ENCODE data around the gene ETFA.

ETFA gene

DNA sequence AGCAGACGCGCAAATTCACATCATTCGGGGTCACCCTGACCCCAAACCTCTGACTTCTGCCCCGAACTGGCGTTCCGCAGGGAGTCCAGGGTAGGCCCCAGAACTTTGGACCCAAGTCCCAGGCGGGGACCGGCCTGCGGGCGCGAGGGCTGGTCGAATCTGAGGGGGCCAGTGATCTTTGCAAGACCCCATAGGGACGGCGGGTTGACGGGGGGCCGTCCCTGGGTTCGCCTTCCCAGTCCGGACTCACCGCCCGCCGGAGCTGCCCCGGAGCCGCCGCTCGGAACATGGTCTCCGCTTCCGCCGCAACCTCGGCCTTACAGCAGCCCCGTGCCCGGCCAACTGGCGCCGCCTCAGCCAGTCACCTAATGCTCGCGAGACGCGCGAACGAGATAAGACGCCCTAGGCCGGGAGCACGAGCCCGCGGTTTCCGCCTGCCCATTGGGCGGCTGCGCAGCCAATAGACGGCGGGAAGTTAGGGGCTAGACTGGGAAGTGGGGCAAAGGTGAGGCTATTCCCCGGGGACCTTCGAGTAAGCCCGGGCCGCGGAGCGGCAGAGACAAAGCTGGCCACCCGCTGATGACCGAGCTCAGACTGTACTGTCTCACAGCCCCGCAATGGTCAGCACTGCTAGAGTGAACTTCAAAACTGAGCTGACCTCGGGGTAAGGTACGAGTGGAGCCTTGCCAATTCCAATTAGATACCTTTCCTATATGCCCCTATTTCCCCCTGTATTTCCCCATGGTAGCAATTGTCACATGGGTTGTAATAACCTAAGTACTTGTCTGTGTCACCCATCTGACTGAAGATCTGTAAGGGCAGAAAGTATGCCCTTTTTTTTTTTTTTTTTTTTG is at the start of gene ETFA:
Gene ETFA, minus strand, starts transcription at position 370 of the 854 bp plus-strand sequence. Its CDS starts 81 bp downstream, at position 289.
- DNase-seq, result peak; percentile 85

DNA sequence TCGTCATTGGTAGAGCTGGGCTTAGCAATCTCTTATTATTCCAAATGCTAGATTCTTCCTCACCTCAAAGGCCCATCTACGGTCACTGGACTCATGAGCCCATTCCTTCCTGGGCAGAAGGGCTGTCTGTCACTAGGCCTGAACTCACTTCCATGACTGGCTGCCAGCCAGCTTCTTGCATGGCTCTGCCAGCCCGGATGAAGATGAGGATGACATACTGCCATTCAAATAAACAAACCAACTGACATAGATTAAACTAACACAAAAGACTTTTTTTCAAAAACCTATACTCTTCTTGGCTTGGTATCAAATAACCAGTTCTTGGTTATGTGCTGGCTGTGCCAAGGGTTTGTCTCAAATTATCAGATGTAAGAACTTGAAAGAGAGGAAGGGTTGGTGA is 49.1 kb upstream of the ETFA start:
- DNase-seq, result no peak

DNA sequence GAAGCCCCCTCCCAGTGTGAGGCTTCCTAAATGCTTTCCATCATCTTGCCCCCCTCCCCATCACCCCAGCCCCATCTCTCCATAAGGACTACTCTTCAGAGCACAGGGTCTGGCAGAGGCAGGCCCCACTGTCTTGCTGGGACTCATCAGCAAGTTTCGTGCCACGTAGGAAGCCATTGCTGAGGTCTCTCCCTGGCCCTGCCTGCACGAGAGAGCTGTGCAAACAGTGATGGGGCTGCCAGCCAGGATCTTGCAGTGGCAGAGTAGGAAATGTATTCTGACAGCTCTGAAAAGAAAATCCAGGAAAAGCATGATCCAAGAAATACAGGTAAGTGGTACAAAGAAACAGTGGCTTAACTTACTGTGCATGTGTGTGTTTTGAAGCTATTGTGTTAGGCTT is 47.9 kb upstream of the ETFA start:
- no peak for DNase-seq

DNA sequence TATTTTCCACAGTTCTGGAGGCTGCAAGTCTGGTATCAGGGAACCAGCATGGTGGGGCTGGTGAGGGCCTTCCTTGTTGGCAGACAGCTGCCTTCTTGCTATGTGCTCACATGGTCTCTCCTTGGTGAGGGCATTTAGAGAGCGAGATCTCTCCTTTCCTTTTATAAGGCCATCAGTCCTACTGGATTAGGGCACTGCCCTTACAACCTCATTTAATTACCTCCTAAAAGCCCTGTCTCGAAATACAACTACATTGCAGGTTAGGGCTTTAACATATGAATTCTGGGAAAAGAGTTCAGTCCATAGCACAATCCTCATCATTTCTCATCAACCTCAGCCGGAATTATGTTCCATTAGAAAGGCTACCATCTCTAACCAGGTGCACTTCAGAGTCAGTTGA is 47.2 kb upstream of the ETFA start:
- DNase-seq, result no peak

DNA sequence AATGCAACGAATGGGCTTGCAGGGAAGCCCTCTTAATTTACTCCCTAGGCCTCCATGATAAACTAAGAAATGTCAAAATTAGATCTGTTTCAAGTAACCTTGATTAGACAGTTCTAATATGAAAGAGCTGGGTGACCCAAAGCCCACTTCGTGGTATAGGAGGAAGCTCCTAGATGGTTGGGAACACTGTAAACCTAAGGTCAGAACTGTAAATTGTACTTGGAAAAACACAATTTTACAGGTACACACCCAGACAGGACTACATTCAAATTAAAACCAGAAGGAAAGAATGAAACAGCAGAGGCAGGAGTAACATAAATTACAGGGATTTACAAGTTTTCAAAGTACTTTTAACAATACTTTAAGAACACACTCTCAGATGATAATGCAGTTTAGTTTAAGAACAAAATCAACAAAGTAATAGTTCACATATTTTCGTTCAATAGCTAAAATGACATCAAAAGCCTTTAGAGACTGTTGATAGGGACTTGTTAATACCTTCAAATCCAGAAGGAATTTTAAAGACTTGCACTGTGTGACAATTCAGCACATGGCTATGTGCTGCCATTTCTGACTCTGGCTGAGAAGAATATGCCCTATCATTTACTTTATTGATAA is 43.7 kb upstream of the ETFA start:
- no peak for DNase-seq

DNA sequence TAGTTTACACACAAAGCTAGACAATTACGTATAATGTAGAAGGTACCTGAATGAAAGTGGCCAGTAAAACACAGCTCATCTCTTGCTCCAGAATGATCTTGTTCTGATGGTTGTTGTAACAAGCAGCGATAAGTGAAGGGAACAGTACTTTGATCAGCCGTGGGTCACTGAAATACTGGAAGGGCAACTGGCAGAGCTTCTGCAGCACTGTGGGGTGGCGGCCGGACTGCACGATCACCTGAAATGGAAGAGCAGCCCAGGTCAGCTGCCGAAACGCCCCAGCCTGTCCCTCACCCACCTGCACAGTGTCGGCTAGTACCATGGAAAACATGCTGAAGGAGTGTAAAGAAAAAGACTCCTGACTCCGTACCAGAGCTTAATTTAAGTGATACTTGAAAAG is 42.6 kb upstream of the ETFA start:
- no peak for DNase-seq

DNA sequence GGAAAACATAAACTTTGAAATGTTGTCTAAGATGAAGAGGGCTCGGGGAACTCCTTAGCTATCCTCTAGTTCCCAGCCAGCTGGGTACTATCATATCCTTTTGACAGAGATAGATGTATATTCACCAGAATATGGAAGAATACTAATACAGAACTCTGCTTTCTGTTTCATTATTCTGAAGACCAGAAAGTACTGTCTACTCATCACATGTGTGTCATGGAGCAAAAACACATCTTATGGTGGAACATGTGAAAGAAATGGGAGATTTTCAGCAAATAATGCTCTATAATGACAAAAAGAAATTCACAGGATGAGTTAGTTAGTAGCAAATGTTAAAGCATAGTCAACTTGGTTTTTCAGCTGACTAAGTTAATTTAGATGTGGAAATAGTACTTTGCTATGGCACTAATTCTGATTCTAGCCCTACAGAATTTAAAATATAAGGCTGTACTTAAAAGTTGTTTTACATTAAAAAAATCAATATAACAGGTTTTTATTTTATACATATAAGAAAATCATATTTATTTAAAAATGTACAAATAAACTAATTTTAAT is 41.8 kb upstream of the ETFA start:
- no peak for DNase-seq

DNA sequence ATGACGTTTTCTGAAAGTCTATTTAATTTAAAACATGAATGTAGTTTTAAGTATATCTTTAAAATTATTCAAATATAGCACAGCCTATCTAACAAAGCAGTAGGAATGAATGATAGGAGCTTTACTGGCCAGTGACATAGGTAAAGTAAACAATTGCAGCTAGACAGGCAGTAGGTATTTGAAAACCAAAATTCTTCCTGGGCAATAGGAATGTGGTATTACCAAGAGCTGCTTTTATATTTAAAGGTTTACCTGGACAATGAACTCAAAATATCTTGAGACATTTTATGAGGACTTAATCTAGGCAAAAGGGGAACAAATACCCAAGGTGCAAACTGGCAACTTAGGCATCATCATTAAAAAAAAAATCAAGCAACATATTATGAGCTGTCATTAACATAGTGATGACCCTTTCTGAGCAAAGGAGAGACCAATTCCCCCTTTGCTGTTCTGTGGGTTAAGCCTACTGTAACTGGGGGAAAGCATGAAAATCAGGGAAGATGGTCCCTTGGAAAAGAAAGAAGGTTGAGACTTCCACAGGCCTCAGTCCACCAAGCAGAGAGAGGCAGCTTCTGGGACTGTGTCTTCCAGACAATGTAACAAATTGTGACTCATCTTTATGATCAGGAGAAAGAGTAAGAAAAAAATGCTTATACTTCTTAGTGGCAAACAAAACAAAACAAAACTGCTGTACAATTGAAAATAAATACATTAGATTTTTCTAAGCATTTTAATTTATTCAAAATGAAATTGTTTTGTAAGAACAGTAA is 38.2 kb upstream of the ETFA start:
- DNase-seq, result no peak

DNA sequence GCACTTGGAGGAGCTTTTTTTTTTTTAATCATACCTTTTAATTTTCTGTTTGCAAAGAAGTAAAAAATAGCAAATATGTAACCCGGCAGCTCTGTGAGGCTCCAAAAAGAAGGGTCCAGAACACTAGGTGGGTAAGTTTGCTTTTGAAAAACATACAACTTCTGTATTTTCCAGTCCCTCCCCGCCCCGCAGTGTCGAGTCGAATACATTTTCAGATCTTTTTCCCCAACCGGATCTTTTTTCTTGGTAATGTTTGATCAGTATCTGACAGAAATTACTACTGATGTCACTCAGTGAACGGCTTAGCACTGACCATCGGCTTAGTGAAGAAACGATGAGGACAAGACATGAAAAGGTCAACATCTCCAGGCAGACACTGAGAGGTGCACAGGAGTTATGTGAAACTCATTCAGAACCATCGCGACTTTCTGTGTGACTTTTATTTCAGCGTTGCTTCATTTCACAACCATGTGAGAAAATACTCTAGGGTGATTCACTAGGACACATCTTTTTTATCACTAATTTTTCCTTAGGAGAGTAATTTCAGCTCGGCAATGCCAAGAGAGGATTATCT is 36.3 kb upstream of the ETFA start:
- no peak for DNase-seq

DNA sequence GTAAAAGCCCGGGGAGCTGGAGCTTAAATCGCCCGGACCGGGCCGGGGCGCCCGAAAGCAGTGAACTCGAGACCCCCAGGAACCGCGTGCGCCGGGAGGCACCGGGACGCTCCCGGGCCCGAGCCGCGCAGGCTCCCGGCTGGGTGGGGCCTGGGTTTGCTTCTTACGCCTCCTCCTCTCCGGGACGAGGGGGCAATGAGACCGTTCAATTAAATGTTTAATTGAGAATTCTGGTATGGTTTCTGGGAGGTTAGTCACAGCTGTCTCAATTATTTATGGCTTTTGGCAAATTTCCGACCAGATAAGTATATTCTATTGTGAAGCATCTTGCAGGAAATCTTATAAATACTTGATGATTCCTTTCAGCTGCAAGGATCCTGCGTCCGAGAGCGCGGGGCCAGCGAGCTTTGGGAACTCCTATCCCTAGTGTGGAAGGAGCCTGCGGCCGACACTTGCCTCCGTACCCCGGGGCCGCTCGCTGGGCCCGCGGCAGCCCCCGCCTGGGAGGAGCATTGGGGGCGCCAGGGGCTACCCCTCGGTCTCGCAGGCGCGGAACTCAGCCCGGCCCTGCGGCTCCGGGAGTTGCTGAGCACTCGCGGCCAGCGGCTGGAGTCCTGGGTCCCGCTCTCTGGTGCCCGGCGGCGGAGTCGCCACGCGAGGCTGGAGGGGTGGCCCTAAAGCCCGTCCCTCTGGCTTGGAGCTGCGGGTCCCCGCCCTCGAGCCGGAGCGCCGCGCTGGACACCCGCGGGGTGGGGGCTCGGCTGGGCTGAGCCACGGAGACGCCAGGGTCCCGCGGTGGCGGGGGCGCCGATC is 35.6 kb upstream of the ETFA start:
- no peak for DNase-seq

DNA sequence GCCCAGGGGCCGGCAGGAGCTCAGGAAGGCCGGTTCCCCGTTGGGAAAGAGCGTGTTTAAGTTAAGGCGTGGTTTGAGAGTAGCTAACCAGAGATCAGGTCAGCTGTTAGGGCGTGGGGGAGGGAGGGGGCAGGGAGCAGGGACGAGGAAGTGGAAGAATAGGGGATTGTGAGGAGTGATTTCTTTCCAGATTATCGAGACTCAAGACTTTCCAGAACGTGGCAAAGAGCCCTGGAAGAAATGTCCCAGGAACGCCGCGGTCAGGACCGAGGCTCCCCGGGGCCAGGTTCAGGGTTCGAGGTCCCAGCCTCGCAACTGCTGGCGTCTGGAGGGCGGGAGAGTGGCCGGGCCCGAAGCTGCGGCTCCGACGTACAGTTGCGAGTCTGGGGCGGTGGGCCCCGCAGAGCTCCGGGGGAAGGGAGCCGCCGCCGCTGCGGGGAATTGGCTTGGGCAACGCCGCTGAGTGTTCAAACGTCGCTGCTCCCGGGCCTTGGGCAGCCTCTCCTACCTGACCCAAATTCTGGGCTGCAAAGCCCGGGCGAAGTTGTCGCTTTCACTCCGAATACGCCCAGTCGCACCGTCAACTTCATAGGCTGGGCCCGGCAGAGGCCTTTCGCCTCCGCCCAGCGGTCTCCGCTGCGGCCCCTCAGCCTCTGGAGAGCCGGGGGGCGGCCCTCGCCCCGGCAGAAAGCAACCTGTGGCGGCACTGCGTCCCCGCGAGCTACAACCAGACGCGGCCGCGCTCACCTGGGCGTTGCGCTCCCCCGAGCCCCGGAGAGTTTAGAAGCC is 34.8 kb upstream of the ETFA start:
- DNase-seq, result no peak

DNA sequence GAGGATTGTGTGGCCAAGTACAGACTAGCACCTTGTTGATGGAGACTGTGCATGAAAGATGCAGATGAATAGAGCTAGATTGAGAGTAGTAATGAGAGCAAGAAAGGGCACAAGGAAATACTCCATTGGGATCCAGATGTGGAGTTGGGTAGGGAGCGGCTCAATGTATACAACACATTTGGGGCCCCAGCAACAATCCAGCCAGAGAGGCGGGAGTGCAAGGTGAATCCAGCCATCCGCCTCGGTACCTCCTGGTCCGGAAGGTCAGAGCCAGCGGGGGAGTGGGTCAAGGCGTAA is 34.3 kb upstream of the ETFA start:
- DNase-seq, result no peak

DNA sequence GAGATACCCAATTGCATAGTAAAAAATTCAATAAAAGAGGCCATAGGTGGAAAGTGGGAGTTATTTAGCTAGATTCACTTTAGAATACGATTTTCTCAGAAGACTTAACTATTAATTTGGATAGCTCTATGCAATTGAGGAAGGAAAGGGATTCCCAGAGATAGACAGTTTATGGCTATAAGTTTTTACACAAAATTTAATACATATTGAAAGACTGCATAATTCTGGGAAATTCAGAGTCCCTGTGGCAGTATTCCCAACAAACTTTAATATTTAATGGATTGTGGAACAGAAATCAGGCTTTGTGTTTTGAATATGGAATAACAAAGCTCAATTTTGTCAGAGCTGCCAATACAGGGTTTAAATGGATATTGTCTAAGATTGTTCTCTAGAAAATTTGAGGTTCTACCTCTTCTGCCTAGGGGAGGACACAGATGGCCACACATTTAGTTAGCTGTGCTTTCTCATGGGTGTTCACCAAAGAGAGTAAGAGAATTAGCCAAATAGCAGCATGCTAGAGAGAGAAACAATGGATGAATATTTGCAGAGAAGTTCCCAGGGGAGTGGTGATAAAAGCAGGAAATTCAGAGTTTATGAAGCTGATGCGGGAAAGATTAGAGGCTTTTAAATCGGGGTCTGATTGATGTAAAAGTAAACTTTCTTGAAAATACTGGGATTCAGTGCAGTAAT is 33.8 kb upstream of the ETFA start:
- DNase-seq, result no peak

DNA sequence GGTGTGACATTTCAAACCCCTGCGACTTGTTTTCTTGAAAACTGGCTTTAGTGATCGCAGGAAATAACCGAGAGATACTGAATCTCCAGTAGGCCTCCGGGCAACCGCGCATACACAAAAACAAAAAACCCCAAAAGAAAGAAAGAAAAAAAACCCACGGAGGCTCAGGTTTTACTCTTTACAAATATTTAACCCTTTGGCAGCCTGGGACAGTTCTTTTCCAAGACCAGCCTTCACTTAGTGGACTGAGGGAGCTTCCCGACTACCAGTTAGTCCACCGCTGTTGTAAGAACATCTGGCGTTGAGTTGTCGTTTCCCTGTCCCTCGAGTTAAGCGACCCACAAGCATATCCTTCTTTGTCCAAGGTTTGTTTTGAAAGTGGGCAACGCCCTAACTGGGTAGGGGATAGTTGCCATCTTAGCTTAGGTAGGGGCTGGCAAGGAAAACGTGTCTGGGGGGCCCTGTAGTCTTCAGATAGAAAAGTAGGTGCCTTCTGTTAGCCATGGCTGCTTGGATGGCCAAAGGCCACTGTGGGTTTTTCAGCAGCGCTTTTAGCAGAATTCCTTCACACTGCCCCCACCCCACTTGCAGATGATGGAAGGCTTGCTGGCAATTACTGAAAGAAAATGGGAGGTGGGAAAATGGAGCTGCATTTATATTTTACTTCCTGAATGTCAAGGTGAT is 32.2 kb upstream of the ETFA start:
- no peak for DNase-seq

DNA sequence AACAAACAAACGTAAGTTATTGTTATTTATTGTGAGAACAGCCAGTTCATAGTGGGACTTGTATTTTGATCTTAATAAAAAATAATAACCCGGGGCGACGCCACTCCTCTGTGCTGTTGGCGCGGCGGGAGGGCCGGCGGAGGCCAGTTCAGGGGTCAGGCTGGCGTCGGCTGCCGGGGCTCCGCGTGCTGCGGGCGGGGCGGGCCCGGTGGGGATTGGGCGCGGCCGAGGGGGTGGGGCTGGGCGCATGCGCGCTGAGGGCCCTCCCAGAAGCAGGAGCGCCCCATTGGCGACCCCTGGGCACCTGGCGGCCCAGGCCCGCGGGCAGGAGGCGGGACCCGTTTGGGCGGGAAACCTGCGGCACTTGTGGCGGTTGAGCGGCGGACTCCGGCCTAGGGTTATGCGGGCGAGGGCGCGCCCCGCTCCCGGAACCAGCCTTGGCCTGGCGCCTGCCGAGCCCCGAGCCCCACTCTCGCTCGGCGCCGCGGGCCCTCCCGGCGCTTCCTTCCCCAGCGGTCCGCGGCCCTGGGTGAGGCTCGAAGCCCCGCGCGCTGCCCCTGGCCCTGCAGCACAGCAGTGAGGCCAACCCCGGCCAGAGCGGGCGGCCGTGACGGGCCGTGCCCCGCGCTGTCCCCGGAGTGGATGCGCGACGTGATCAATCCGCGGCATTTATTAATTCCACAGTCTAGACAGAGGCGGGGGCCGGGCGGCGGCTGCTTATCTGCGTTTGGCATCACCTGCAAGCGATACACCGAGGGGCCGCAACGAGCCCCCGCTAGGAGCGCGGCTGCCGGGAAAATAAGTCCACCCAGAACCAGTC is 31.3 kb upstream of the ETFA start:
- DNase-seq, result no peak

DNA sequence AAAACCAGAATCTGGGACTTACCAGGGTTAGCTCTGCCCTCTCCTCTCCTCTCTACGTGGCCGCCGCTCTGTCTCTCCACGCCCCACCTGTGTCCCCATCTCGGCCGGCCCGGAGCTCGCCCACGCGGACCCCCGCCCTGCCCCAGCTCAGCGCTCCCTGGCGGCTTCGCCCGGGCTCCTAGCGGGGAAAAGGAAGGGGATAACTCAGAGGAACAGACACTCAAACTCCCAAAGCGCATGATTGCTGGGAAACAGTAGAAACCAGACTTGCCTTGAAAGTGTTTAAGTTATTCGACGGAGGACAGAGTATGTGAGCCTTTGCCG is 30.8 kb upstream of the ETFA start:
- DNase-seq, result no peak

DNA sequence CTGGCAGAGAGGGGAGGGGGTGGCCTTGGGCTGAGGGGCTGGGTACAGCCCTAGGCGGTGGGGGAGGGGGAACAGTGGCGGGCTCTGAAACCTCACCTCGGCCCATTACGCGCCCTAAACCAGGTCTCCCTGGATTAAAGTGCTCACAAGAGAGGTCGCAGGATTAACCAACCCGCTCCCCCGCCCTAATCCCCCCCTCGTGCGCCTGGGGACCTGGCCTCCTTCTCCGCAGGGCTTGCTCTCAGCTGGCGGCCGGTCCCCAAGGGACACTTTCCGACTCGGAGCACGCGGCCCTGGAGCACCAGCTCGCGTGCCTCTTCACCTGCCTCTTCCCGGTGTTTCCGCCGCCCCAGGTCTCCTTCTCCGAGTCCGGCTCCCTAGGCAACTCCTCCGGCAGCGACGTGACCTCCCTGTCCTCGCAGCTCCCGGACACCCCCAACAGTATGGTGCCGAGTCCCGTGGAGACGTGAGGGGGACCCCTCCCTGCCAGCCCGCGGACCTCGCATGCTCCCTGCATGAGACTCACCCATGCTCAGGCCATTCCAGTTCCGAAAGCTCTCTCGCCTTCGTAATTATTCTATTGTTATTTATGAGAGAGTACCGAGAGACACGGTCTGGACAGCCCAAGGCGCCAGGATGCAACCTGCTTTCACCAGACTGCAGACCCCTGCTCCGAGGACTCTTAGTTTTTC is 30.2 kb upstream of the ETFA start:
- DNase-seq, result no peak

DNA sequence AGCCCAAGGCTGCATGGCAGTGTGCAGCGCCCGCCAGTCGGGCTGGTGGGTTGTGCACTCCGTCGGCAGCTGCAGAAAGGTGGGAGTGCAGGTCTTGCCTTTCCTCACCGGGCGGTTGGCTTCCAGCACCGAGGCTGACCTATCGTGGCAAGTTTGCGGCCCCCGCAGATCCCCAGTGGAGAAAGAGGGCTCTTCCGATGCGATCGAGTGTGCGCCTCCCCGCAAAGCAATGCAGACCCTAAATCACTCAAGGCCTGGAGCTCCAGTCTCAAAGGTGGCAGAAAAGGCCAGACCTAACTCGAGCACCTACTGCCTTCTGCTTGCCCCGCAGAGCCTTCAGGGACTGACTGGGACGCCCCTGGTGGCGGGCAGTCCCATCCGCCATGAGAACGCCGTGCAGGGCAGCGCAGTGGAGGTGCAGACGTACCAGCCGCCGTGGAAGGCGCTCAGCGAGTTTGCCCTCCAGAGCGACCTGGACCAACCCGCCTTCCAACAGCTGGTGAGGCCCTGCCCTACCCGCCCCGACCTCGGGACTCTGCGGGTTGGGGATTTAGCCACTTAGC is 29.6 kb upstream of the ETFA start:
- no peak for DNase-seq

Data from GOT3 (cell line).